ENCODE measurements around the gene EID1.

EID1 gene

GRCh38 chr15:48868023-48868422, 9.9 kb upstream of the EID1 start:
- in situ Hi-C loops (cut with MboI; ENCODE audit: low pct_unique_long_range_greater_than_20kb, low sequenced_read_pairs, unreplicated experiment): loop anchor here (10.0 to 25.0 kb wide), 3 partner anchors 357 to 1269 kb away; partner anchors contain the start of gene FGF7
- no peak for DNase-seq (ENCODE audit: low spot score)
- TF ChIP-seq CTCF (IDR thresholded peaks at IDR 0.05; ENCODE audit: extremely low read depth, insufficient read depth, missing control alignments): no peak

- no peak for DNase-seq (ENCODE audit: low spot score)
- in situ Hi-C loops (cut with MboI; ENCODE audit: low pct_unique_long_range_greater_than_20kb, low sequenced_read_pairs, unreplicated experiment): loop anchor here (10.0 to 25.0 kb wide), 3 partner anchors 356 to 1269 kb away; partner anchors contain the start of gene FGF7
- TF ChIP-seq CTCF (IDR thresholded peaks at IDR 0.05; ENCODE audit: extremely low read depth, insufficient read depth, missing control alignments): no peak
These were observed 9.4 kb upstream of the EID1 start for GRCh38 chr15:48868536-48868935.

- in situ Hi-C loops (cut with MboI; ENCODE audit: low pct_unique_long_range_greater_than_20kb, low sequenced_read_pairs, unreplicated experiment): loop anchor here (10.0 to 25.0 kb wide), 3 partner anchors 355 to 1267 kb away; partner anchors contain the start of gene FGF7
- DNase-seq (ENCODE audit: low spot score): no peak
- TF ChIP-seq CTCF (IDR thresholded peaks at IDR 0.05; ENCODE audit: extremely low read depth, insufficient read depth, missing control alignments): no peak
These were observed 8.0 kb upstream of the EID1 start for GRCh38 chr15:48869966-48870365.

- TF ChIP-seq CTCF (IDR thresholded peaks at IDR 0.05; ENCODE audit: extremely low read depth, insufficient read depth, missing control alignments): no peak
- in situ Hi-C loops (cut with MboI; ENCODE audit: low pct_unique_long_range_greater_than_20kb, low sequenced_read_pairs, unreplicated experiment): loop anchor here (25.0 kb wide), 2 partner anchors 541 to 1266 kb away; partner anchors contain the start of gene FGF7
- no peak for DNase-seq (ENCODE audit: low spot score)
These were observed 6.4 kb upstream of the EID1 start for GRCh38 chr15:48871542-48871941.

GRCh38 chr15:48872632-48873031, 5.3 kb upstream of the EID1 start:
- in situ Hi-C loops (cut with MboI; ENCODE audit: low pct_unique_long_range_greater_than_20kb, low sequenced_read_pairs, unreplicated experiment): loop anchor here (25.0 kb wide), 2 partner anchors 540 to 1265 kb away; partner anchors contain the start of gene FGF7
- no peak for TF ChIP-seq CTCF (IDR thresholded peaks at IDR 0.05; ENCODE audit: extremely low read depth, insufficient read depth, missing control alignments)
- DNase-seq (ENCODE audit: low spot score): no peak

- in situ Hi-C loops (cut with MboI; ENCODE audit: low pct_unique_long_range_greater_than_20kb, low sequenced_read_pairs, unreplicated experiment): no loop called here
- no peak for TF ChIP-seq CTCF (IDR thresholded peaks at IDR 0.05; ENCODE audit: extremely low read depth, insufficient read depth, missing control alignments)
- no peak for DNase-seq (ENCODE audit: low spot score)
These were observed 2.5 kb upstream of the EID1 start for GRCh38 chr15:48875241-48875960.
